DMS114 treated with DMSO at 0.1 percent for 48 hours (cell line): Measurements from ENCODE around the gene HHIP.
A peak's percentile ranks its signal among the peaks of the same experiment; 100 is the strongest.

Source experiments
- DNase-seq: peaks from one replicate; lab custom pipeline; 2025; ENCODE audit not compliant: unreplicated experiment; lab: John Stamatoyannopoulos, UW

The HHIP gene, protein sequence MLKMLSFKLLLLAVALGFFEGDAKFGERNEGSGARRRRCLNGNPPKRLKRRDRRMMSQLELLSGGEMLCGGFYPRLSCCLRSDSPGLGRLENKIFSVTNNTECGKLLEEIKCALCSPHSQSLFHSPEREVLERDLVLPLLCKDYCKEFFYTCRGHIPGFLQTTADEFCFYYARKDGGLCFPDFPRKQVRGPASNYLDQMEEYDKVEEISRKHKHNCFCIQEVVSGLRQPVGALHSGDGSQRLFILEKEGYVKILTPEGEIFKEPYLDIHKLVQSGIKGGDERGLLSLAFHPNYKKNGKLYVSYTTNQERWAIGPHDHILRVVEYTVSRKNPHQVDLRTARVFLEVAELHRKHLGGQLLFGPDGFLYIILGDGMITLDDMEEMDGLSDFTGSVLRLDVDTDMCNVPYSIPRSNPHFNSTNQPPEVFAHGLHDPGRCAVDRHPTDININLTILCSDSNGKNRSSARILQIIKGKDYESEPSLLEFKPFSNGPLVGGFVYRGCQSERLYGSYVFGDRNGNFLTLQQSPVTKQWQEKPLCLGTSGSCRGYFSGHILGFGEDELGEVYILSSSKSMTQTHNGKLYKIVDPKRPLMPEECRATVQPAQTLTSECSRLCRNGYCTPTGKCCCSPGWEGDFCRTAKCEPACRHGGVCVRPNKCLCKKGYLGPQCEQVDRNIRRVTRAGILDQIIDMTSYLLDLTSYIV

GRCh38 chr4:144645631-144646522 lies at the start of gene HHIP:
TSS of gene HHIP (plus strand) at chr4:144646156. CDS start at chr4:144646676, 520 bp downstream.
- DNase-seq: peak; percentile 31

GRCh38 chr4:144597171-144597570 lies 48.8 kb upstream of the HHIP start:
- DNase-seq: no peak

DNA sequence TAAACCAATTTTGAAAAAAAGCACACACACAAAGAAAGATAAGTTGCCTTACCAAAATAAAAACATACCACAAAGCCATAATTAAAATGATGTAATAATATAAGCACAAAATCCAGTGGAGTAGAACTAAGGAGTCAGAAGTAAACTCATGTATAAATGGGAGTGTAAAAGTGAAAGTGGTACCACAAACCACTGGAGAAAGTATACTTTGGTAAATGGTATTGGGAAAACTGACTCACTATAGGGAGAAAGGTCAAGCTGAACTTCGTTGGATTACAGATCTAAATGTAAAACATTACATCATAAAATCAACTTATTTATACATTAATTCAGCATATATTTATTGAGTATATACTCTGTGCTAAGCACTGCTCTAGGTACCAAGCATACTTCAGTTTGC lies 46.3 kb upstream of the HHIP start:
- DNase-seq: no peak

DNA sequence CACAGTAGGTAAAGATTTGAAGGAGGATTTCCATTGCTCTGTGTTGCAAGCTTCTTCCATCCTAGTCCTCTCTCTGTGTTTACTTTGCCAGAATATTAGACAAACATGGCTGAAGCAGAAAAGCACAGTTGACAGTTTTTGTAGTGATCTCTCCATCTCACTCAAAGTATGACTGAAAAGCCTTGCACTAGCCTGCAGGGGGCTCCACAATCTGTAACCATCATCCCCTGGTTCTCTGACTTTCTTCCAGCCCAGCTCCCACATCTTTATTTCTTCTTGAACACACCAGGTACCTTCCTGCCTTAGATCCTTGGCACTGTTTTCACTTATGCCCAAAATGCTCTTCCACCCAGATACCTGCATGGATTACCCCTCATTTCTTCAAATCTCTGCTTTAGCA lies 34.1 kb upstream of the HHIP start:
- no peak for DNase-seq

DNA sequence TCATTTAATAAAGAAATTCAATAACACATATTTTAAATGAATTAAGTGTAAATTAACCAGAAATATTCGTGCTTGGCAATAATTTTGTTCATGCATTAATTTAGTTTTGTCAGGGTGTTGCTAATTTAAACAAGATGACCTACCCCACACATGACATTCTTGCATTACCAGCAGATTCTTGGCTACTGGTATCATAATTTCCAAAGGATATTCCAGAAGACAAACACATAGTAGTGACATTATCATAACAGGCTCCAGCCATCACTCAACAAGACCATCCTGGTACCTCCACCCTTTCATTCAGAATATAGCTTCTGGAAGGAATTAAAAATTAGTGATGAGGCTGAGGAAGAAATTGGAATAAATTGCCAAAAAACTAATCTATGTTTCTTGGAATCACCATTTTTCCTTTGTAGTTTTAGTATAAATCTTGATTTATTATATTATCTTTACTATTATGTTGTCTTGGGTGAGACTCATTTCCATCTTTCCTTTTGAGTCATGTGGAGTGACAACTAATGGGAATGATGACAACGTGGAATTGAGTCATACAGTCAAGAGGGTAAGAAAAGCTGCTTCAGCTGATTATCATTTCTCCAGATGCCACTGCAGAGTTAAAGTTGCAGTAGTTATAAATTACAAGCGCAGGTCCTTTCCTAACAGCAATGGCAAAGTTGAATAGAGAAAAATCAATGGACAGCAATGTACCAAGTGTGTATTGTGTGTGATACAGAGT lies 30.9 kb upstream of the HHIP start:
- DNase-seq: no peak

DNA sequence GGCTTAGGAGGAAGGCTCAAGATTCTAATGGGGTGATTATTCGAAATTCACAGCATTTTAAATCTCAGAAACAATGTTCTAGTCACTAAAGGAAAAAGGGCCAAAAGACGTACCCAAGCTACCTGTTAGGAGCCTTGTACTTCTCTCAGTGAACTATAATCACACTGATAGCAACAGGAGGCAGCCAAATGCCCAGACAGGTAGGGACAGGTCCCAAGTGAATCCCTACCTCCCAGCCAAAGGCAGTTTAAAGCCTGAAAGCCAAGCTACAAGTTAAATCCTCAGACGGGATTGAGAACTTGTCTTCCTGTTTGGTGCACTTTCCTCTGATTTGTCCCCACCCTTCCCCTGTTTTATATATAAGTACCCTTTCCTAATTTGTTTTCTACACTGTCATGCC lies 24.3 kb upstream of the HHIP start:
- no peak for DNase-seq

GRCh38 chr4:144627663-144628076 lies 18.3 kb upstream of the HHIP start:
- no peak for DNase-seq

DNA sequence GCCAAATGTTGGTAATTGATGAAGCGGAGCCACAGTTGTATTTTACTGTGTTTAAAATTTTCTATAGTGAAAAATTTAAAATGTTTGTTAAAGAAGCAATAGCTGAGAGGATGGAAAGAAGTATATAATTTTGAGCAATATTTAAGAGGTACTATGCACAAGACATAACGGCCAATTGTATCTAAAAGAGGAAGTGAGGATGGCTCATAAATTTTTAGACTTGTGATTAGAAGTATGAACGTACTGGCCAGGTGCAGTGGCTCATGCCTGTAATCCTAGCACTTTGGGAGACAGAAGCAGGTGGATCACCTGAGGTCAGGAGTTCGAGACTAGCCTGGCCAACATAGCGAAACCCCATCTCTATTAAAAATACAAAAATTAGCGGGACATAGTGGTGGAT lies 12.7 kb upstream of the HHIP start:
- DNase-seq: no peak

DNA sequence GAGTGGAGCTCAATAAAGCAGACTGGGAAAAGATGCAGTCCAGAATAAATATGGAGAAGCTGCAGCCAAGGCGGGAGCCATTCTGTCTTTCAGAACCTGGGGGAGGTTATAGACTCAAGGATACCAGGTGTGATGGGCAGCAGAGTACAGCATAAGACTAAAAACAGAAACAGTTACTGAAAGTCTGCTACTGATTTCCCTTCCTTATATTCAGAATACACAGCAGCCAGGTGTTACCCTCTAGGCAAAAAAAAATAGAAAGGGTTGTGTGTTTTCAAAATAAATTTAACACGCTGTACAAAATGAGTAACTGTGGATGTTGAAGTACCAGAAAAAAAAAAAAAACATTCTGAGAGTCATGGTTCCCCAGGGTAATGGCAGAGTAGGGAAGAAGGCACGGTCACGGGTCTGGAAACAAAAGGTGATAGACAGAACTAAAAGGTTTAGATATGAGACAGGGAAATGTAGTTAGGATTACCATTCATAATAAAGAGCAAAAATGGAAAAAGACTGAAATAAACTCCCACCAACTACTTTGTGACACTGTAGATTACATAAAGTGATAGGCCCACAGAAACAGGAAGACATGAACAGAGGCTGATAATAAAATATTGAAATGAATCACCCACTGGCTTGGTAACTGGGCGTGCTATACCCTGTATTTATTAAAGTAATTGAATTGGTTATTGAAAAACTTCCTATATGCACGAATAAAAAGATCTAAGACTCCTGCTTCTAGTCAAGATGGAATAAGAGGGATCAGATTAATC lies 10.8 kb upstream of the HHIP start:
- no peak for DNase-seq

DNA sequence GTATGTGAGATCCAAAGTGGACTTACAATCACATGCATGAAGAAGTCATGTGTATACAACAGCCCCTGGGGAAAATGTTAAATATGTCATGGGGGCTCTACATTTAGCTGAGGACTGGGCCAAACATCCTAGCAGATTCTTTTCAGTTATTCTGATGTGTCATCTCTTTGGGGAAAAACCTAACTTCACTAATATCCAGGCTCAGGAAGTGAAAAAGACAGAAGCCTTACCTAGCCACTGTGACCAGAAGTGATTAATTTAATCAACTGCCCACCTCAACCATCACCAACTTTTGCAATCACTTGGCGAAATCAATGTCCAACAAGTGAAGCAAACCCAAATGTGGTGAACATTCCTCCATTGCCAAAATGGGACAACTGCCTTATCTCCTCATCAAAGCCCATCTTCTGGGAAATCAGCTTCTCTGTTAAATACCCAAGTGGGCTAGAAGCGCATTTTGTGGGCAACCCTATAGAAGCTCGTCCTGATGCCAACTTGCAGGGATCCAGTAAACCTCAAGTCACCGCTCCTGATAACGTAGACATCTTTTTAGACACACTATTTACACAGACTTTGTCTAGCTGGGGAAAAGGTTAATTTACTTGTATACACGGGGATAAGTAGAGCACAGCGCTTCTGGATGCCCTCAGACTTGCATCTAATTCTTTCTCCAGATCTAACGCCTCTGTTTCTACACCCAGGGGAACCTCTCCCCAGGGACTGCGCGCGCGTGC lies 1.4 kb upstream of the HHIP start:
- DNase-seq: no peak

- no peak for DNase-seq
Measured at GRCh38 chr4:144645102-144645630, 790 bp upstream of the HHIP start.

DNA sequence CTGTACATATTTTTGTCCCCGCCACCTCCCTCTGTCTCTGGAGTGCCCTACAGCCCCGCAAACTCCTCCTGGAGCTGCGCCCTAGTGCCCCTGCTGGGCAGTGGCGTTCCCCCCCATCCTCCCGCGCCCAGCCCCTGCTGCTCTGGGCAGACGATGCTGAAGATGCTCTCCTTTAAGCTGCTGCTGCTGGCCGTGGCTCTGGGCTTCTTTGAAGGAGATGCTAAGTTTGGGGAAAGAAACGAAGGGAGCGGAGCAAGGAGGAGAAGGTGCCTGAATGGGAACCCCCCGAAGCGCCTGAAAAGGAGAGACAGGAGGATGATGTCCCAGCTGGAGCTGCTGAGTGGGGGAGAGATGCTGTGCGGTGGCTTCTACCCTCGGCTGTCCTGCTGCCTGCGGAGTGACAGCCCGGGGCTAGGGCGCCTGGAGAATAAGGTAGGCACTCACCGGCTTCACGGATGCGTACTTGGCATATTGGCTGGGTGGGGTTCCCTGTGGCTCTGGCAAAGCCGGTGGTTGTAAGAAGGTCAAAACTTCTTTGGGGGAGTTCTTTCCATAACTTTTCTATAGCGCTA lies 653 bp downstream of the HHIP start:
- no peak for DNase-seq

- DNase-seq: no peak
Measured at GRCh38 chr4:144647095-144647561, 1.2 kb downstream of the HHIP start.

DNA sequence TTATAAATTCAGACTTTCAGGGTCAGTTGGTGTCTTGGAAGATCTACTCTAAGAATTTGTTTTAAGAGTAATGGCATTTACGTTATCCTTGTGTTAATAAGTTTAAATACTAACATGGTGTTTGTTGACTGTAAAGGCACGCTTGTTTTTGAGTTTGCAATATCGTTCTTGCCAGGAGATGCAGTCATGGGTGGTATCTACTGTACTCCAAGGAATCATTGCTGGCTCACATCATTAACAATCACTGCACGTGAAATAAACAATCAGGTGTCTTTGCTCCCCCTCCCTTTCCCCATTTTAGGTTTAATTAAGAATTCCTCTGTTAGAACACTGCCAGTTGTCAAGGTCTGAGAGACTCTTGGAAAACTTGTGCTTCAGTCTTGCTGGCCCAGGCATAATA lies 1.6 kb downstream of the HHIP start:
- no peak for DNase-seq

- DNase-seq: peak; percentile 39
Measured at GRCh38 chr4:144648042-144648441, 2.1 kb downstream of the HHIP start.

DNA sequence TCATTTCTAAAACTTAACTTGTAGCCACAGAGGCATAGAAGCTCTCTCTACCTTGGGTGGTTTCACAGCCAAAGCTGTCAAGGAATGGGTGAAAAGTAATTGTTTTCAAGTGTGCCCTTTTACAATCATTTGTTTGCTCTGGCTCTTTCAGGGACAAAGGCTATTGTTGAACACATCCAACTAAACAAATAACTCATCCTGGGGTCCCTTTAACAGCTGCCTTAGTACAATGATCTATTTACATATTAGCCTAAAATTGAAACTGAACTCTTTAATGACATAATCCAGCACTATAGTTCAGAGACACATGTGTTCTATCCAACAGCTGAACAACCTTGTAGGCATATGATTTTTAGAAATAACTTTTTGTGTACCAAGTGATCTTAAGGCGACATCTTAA lies 3.7 kb downstream of the HHIP start:
- peak; percentile 55 for DNase-seq

DNA sequence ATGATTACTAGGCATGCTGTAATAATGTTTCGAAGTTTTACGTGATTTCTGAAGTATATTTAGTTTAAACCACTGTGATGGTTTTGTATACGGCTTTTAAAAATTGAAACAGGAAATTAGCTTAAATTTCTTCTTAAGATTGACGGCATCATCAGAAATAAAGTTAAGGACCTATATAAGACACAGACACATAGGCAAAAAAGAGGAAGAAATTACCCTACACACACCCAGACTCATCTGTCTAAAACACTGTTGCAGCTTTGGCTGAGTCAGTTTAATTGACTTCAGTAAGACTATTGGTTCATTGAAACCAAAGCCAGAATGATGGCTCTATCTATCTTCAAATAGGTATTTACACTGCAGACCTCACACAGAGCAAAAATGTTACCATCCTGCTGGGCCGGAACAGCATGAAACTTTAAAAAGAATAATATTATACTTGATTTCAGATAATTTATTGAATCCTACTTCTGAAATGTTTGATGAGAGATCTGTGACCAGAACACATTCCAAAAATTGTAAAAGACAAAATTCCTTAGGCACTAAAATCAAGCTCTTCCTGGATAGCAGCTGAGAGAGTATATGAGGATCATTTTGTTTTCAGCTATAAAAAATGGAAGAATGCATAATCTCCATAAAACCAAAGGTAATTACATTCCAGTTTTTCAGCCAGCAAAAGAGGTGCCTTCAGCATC lies 4.5 kb downstream of the HHIP start:
- DNase-seq: peak; percentile 44
